ENCODE data around the gene VDR. TPM values are rescaled to one million over a fixed set of nuclear protein-coding genes. Genes with fewer than 3 reads are reported as not detected.

VDR gene
- total and polyA plus RNA-seq, 2 donors (not counting 1 experiment from before 2014, with no cell fraction given) = 0.37 to 0.42 TPM

DNA sequence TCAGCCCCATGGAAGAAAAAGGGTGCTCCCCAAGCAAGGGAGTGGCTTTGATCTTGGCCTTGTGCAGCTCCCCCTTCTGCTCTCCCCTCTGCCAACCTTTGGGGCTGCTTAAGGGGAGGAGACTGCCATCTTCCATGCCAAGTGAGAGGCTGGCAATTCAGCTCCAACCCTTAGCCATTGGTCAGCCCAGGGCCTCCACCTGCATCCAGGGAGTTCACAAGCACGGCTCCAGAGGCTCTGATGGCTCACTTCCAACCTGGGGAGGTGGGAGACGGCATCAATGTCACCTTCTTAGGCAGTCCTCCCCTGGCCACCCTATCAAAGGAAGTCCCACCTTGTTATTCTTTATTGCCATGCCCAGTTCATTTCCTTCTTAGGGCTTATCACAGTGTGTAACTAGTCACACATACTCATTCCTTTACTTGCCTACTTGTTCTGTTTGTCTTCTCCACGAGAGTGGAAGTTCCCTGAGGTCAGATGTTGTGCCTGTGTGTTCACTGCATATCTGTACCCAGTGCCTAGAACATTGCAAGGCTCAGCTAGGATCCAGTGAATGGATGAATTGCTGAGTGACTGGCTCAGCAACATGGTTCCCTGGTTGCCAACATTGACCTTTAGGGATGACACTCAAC lies 90.1 kb downstream of the VDR start:
- TF ChIP-seq, protein P1, sequence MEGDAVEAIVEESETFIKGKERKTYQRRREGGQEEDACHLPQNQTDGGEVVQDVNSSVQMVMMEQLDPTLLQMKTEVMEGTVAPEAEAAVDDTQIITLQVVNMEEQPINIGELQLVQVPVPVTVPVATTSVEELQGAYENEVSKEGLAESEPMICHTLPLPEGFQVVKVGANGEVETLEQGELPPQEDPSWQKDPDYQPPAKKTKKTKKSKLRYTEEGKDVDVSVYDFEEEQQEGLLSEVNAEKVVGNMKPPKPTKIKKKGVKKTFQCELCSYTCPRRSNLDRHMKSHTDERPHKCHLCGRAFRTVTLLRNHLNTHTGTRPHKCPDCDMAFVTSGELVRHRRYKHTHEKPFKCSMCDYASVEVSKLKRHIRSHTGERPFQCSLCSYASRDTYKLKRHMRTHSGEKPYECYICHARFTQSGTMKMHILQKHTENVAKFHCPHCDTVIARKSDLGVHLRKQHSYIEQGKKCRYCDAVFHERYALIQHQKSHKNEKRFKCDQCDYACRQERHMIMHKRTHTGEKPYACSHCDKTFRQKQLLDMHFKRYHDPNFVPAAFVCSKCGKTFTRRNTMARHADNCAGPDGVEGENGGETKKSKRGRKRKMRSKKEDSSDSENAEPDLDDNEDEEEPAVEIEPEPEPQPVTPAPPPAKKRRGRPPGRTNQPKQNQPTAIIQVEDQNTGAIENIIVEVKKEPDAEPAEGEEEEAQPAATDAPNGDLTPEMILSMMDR (IDR thresholded peaks at IDR 0.05) = no peak
- WGBS (ENCODE audit: insufficient coverage) = 74% methylated on average over 2 of the region's 3 CpGs
- ChIA-PET CTCF (interaction anchor here (1.0 to 38.8 kb wide), 6 partner anchors 10 to 74 kb away, joined by 3 to 1203 read pairs (median 21); no protein-coding TSS in a partner anchor), POLR2A (interaction anchor here (17.3 kb wide), 1 partner anchor 21 kb away, joined by 264 read pairs; no protein-coding TSS in a partner anchor)
- Mint-ChIP-seq H3K27me3 (no peaks in the 10 kb centered on the region), H3K4me1 (peaks cover 91% of the 10 kb centered on the region), H3K4me3 (peak overlapping the region; percentile 51), H3K27ac (peak overlapping the region; percentile 96), H3K9me3 (ENCODE audit: insufficient read depth) (no peaks in the 10 kb centered on the region)
- no peak for ATAC-seq (ENCODE audit: low read depth)
- Histone ChIP-seq H3K36me3 (replicated peaks in 1 of 2; ENCODE audit: control extremely low read depth in 1 of 2, control insufficient read depth in 1 of 2, extremely low read depth in 1 of 2, insufficient read depth in 2 of 2, low read length in 1 of 2) (no peaks in the 10 kb centered on the region), H2AFZ (ENCODE audit: insufficient read depth, low read depth, low read length, poor library complexity, severe bottlenecking) (no peak overlapping the region), H3K27ac (ENCODE audit: low read length in 2 of 2) (peak overlapping the region; percentile 96 to 98), H3K4me2 (replicated peaks; ENCODE audit: low read depth, low read length, poor library complexity, severe bottlenecking) (peak overlapping the region; percentile 87), H4K20me1 (ENCODE audit: control insufficient read depth, insufficient read depth, low read length, poor library complexity, severe bottlenecking) (no peaks in the 10 kb centered on the region), H3K79me2 (ENCODE audit: control insufficient read depth, insufficient read depth, low read length) (peaks cover 94% of the 10 kb centered on the region), H3K4me3 (ENCODE audit: control extremely low read depth in 1 of 5, extremely low read depth in 1 of 5, insufficient read depth in 1 of 5, low read depth in 2 of 5, low read length in 4 of 5) (no peak overlapping the region), H3K9me3 (ENCODE audit: control extremely low read depth in 1 of 3, control insufficient read depth in 2 of 3, insufficient read depth in 1 of 3, low read length in 2 of 3) (no peaks in the 10 kb centered on the region), H3K27me3 (replicated peaks in 1 of 4; ENCODE audit: control extremely low read depth in 1 of 4, control insufficient read depth in 3 of 4, insufficient read depth in 4 of 4, low read length in 3 of 4) (no peaks in the 10 kb centered on the region), H3K4me1 (ENCODE audit: control insufficient read depth in 2 of 2, insufficient read depth in 2 of 2, low read length in 2 of 2) (peaks cover 82 to 91% of the 10 kb centered on the region in 2 donors), H3K9ac (ENCODE audit: low read length) (peak overlapping the region; percentile 69)
- no peak for DNase-seq
- intact Hi-C loops (cut with micrococcal nuclease) = loop anchor here (5.0 kb wide), 3 partner anchors 293 to 1827 kb away; partner anchors contain the start of gene SENP1

DNA sequence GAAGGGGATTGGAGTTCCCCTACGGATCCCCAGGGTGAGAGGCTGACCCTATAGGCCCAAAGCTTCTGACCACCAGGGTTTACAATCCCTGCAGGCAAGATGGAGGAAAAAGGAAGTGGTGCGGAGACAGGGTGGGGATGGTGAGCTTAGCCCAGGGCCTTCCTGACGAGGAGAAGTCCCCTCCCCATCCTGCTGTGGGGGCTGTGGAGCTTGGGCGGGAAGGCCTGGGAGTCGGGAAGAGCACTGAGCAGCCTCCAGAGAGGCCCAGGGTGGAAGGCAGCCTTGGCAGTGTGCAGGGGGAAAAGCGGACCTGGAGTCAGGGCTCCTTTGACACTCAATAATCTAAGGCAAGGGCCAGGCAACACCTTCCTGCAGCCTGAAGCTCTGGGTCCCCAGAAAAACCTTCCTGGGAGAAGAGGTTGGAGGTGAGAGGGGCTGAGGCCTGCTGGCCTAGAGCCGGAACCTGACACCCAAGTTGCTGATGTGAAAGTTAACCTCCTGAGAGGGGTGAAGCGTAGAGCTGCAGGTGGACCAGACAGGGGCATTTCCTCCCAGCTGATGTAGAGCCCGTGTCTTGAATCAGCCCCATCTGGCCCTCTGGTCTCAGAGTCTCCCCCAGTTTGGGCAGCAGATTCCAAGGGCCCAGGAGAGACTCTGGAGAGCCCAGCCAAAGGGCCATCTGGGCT lies 91.1 kb downstream of the VDR start:
- CTCF ChIA-PET = interaction anchor here (0.6 to 38.8 kb wide), 16 partner anchors 9 to 370 kb away, joined by 3 to 1203 read pairs (median 4); partner anchors contain the start of genes CCDC184 and SLC48A1
- H3K9ac ChIP-seq (ENCODE audit: low read length) = peak overlapping the region; percentile 69
- TF ChIP-seq, protein P1 (IDR thresholded peaks at IDR 0.05) = no peak
- no peak for TF ChIP-seq EZH2 (IDR thresholded peaks at IDR 0.05; ENCODE audit: borderline replicate concordance, insufficient read depth, low read depth, low read length, poor library complexity, severe bottlenecking)
- peaks cover 94% of the 10 kb centered on the region for H3K4me1 Mint-ChIP-seq
- no peaks in the 10 kb centered on the region for H3K9me3 ChIP-seq (ENCODE audit: control extremely low read depth in 1 of 3, control insufficient read depth in 2 of 3, insufficient read depth in 1 of 3, low read length in 2 of 3)
- H3K36me3 ChIP-seq (replicated peaks in 1 of 2; ENCODE audit: control extremely low read depth in 1 of 2, control insufficient read depth in 1 of 2, extremely low read depth in 1 of 2, insufficient read depth in 2 of 2, low read length in 1 of 2) = no peaks in the 10 kb centered on the region
- POLR2A ChIA-PET = interaction anchor here (0.9 to 17.3 kb wide), 8 partner anchors 9 to 59 kb away, joined by 3 to 264 read pairs (median 4); no protein-coding TSS in a partner anchor
- H3K4me2 ChIP-seq (replicated peaks; ENCODE audit: low read depth, low read length, poor library complexity, severe bottlenecking) = peak overlapping the region; percentile 87
- no peaks in the 10 kb centered on the region for H3K9me3 Mint-ChIP-seq (ENCODE audit: insufficient read depth)
- no peaks in the 10 kb centered on the region for H3K27me3 Mint-ChIP-seq
- H3K27ac Mint-ChIP-seq = peak overlapping the region; percentile 96
- no peaks in the 10 kb centered on the region for H3K27me3 ChIP-seq (replicated peaks in 1 of 4; ENCODE audit: control extremely low read depth in 1 of 4, control insufficient read depth in 3 of 4, insufficient read depth in 4 of 4, low read length in 3 of 4)
- peak overlapping the region; percentile 45 to 68 (median 57) for H3K4me3 ChIP-seq (ENCODE audit: control extremely low read depth in 1 of 5, extremely low read depth in 1 of 5, insufficient read depth in 1 of 5, low read depth in 2 of 5, low read length in 4 of 5)
- H2AFZ ChIP-seq (ENCODE audit: insufficient read depth, low read depth, low read length, poor library complexity, severe bottlenecking) = peak overlapping the region; percentile 40
- H3K79me2 ChIP-seq (ENCODE audit: control insufficient read depth, insufficient read depth, low read length) = peaks cover 96% of the 10 kb centered on the region
- peak overlapping the region; percentile 85 for H3K4me3 Mint-ChIP-seq
- intact Hi-C loops (cut with micrococcal nuclease) = loop anchor here (1.0 to 5.0 kb wide), 5 partner anchors 19 to 1826 kb away; partner anchors contain the start of gene SLC38A2
- DNase-seq (peak; percentile 64), ATAC-seq (ENCODE audit: low read depth) (peak; percentile 12)
- peak overlapping the region; percentile 96 to 98 for H3K27ac ChIP-seq (ENCODE audit: low read length in 2 of 2)
- H4K20me1 ChIP-seq (ENCODE audit: control insufficient read depth, insufficient read depth, low read length, poor library complexity, severe bottlenecking) = no peaks in the 10 kb centered on the region
- WGBS (ENCODE audit: insufficient coverage) = 2% methylated on average over 5 of the region's 9 CpGs
- peaks cover 91 to 97% of the 10 kb centered on the region in 2 donors for H3K4me1 ChIP-seq (ENCODE audit: control insufficient read depth in 2 of 2, insufficient read depth in 2 of 2, low read length in 2 of 2)
